ENCODE data around the gene YLPM1.

- TF ChIP-seq POLR2AphosphoS5 (IDR thresholded peaks at IDR 0.05) (no peak), EP300 (IDR thresholded peaks at IDR 0.05) (no peak), POLR2A (IDR thresholded peaks at IDR 0.05) (no peak)
- TF ChIP-seq, protein P1, sequence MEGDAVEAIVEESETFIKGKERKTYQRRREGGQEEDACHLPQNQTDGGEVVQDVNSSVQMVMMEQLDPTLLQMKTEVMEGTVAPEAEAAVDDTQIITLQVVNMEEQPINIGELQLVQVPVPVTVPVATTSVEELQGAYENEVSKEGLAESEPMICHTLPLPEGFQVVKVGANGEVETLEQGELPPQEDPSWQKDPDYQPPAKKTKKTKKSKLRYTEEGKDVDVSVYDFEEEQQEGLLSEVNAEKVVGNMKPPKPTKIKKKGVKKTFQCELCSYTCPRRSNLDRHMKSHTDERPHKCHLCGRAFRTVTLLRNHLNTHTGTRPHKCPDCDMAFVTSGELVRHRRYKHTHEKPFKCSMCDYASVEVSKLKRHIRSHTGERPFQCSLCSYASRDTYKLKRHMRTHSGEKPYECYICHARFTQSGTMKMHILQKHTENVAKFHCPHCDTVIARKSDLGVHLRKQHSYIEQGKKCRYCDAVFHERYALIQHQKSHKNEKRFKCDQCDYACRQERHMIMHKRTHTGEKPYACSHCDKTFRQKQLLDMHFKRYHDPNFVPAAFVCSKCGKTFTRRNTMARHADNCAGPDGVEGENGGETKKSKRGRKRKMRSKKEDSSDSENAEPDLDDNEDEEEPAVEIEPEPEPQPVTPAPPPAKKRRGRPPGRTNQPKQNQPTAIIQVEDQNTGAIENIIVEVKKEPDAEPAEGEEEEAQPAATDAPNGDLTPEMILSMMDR (IDR thresholded peaks at IDR 0.05): no peak
Measured at GRCh38 chr14:74763803-74764531, 851 bp downstream of the YLPM1 start.

Data from stomach (tissue), 4 donors.